Tibial nerve (tissue), 4 donors: Measurements from ENCODE around the gene IP6K3. TPM values are rescaled to one million over a fixed set of nuclear protein-coding genes. Genes with fewer than 3 reads are reported as not detected.
A peak's percentile ranks its signal among the peaks of the same experiment; 100 is the strongest.

Experiments
- DNase-seq, 2 donors: peaks; one replicate each; pipeline ENCODE4 v3.0.0-alpha.2; 2019; ENCODE audit warnings: low spot score in 2 of 2
- H3K27ac ChIP-seq, 4 donors: fragments of 200-600 bp; sonication (generic) in 3 of 4; one replicate each; pipeline ENCODE4 v1.5.1; 2017 to 2019; ENCODE audit warnings: mild to moderate bottlenecking in 1 of 4
- H3K27me3 ChIP-seq, 2 donors: fragments of 200-600 bp; sonication (generic) in 1 of 2; one replicate each; pipeline versions ENCODE4 v1.5.1 to v1.6.0; 2017 to 2019
- H3K36me3 ChIP-seq, 3 donors: fragments of 200-600 bp; sonication (generic); one replicate each; pipeline ENCODE4 v1.5.1; 2018 to 2019
- H3K4me1 ChIP-seq, 4 donors: fragments of 200-600 bp; sonication (generic) in 3 of 4; one replicate each; pipeline ENCODE4 v1.5.1; 2017 to 2019
- H3K4me3 ChIP-seq, 4 donors: fragments of 200-600 bp; sonication (generic) in 3 of 4; one replicate each; pipeline ENCODE4 v1.5.1; 2017 to 2019; ENCODE audit warnings: mild to moderate bottlenecking in 1 of 4, moderate library complexity in 1 of 4
- H3K9me3 ChIP-seq, 4 donors: fragments of 200-600 bp; sonication (generic) in 3 of 4; one replicate each; pipeline ENCODE4 v1.5.1; 2017 to 2019
- EP300 ChIP-seq, 2 donors: sonication (generic); formaldehyde crosslinking; IDR thresholded peaks; one replicate each; pipeline ENCODE4 v1.6.1; 2017; ENCODE audit warnings: antibody characterized with exemption in 2 of 2, mild to moderate bottlenecking in 1 of 2
- POLR2A ChIP-seq, 2 donors: fragments of 450-650 bp; IDR thresholded peaks; one replicate each; pipeline ENCODE4 v1.6.1; 2017; ENCODE audit warnings: antibody characterized with exemption in 2 of 2, mild to moderate bottlenecking in 2 of 2, moderate library complexity in 2 of 2
- WGBS, 2 donors: methylation state at CpG; one replicate each; pipeline ENCODE4 v1.1.5; 2018; 5-methylcytosine and 5-hydroxymethylcytosine counted together
- total RNA-seq, 4 donors: library from RNA; depleted of rRNA; stranded (reverse); fragments of >200 nt; gene quantifications; one replicate each; pipeline ENCODE4 v1.1.0, GENCODE V29; 2016
- TF ChIP-seq, protein P1 (sequence below), 5 experiments: fragments of 200-600 bp in 3 of 5; fragments of 450-650 bp in 2 of 5; sonication (generic) in 3 of 5; IDR thresholded peaks; one replicate each; pipeline ENCODE4 v1.5.1; 2016 to 2019; ENCODE audit warnings: antibody characterized with exemption in 5 of 5, mild to moderate bottlenecking in 3 of 5, moderate library complexity in 2 of 5

IP6K3 gene
- total RNA-seq, 4 donors from 2014 or later, result 0.39 to 3.0 (median 1.7) TPM

DNA sequence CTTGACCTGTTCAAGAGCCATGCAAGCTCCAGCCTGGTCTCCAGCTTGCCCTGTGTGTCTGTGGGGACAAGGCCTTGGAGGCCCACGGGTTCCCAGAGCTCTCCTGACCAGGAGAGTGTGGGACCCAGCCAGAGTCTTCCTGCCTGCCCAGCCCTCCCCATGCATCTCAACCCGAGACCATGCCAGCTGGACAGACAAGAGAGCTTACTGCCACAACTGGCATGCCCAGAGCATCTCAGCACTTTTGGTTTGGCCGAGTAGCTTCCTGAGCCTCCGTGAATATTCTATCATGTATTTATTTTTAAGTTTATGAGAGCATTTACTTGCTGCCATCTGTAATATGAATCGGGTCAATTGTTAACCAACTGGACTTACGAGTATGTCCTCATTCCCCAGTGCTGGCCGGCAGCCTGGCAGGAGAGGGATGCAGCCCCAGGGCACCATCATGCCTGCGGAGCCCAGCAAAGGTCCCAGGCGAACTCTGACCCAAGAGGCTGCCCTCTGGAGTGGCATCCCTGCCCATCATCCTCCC lies 14.9 kb downstream of the IP6K3 start:
- Histone ChIP-seq H3K4me1 (no peaks in the 10 kb centered on the region), H3K27ac (no peak overlapping the region), H3K27me3 (no peaks in the 10 kb centered on the region), H3K36me3 (no peaks in the 10 kb centered on the region), H3K9me3 (no peaks in the 10 kb centered on the region), H3K4me3 (no peak overlapping the region)
- no peak for TF ChIP-seq EP300 (IDR thresholded peaks at IDR 0.05)
- TF ChIP-seq, protein P1, sequence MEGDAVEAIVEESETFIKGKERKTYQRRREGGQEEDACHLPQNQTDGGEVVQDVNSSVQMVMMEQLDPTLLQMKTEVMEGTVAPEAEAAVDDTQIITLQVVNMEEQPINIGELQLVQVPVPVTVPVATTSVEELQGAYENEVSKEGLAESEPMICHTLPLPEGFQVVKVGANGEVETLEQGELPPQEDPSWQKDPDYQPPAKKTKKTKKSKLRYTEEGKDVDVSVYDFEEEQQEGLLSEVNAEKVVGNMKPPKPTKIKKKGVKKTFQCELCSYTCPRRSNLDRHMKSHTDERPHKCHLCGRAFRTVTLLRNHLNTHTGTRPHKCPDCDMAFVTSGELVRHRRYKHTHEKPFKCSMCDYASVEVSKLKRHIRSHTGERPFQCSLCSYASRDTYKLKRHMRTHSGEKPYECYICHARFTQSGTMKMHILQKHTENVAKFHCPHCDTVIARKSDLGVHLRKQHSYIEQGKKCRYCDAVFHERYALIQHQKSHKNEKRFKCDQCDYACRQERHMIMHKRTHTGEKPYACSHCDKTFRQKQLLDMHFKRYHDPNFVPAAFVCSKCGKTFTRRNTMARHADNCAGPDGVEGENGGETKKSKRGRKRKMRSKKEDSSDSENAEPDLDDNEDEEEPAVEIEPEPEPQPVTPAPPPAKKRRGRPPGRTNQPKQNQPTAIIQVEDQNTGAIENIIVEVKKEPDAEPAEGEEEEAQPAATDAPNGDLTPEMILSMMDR (IDR thresholded peaks at IDR 0.05), result no peak
- TF ChIP-seq POLR2A (IDR thresholded peaks at IDR 0.05), result no peak
- WGBS, 2 donors, result 73 to 77% methylated on average over 7 to 9 of the region's 9 CpGs
- no peak for DNase-seq

DNA sequence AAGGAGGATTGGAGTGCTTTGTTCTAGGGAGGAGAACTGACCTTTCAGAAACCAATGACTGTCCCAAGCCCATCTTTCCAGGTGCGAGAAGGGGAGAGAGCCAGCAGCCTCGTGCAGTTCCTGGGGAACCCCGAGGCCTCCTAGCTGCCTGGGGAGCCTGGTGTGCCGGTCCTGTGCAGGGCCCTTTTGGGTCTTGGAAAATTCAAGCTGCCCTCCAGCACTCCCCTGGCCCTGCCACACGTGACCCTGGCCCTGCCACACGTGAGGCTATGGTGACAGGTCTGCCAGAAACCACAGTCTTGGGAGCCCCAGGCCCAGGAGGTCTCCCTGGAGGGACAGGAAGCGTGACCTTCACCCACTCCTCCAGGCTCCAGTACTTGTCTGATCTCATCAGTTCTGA lies 15.7 kb downstream of the IP6K3 start:
- Histone ChIP-seq H3K36me3 (no peaks in the 10 kb centered on the region), H3K9me3 (no peaks in the 10 kb centered on the region), H3K27me3 (no peaks in the 10 kb centered on the region), H3K4me3 (no peak overlapping the region), H3K4me1 (no peaks in the 10 kb centered on the region), H3K27ac (no peak overlapping the region)
- 69 to 72% methylated on average over 7 of the region's 7 CpGs for WGBS, 2 donors
- DNase-seq, result no peak
- TF ChIP-seq EP300 (IDR thresholded peaks at IDR 0.05), result no peak
- TF ChIP-seq POLR2A (IDR thresholded peaks at IDR 0.05), result no peak
- TF ChIP-seq, protein P1 (IDR thresholded peaks at IDR 0.05), result no peak

DNA sequence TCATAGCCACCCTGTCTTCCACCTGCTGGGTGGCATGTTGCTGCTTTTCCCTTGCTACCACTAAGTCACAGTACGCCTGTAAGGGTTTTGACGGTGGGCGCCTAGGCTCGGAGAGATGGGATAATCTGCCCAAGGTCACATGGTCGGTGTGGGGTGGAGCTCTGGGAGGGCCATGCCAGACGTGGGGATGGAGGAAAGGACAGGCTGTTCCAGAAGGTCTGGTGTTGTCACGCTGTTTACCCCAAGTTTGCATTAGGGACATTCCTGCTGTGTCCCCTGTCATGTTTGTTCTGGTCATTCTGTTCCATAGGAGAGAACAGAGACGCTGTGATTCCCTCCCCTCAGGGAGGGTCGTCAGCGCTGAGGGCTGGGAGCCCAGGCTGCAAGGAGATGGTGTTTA lies 16.1 kb downstream of the IP6K3 start:
- DNase-seq, result no peak
- TF ChIP-seq, protein P1 (IDR thresholded peaks at IDR 0.05), result no peak
- TF ChIP-seq POLR2A (IDR thresholded peaks at IDR 0.05) (no peak), EP300 (IDR thresholded peaks at IDR 0.05) (peak in 1 of 2 donors; percentile 29)
- no peak overlapping the region for H3K4me3 ChIP-seq
- no peak overlapping the region for H3K27ac ChIP-seq
- H3K4me1 ChIP-seq, result no peaks in the 10 kb centered on the region
- no peaks in the 10 kb centered on the region for H3K36me3 ChIP-seq
- 72 to 80% methylated on average over 10 of the region's 10 CpGs for WGBS, 2 donors
- no peaks in the 10 kb centered on the region for H3K9me3 ChIP-seq
- no peaks in the 10 kb centered on the region for H3K27me3 ChIP-seq

DNA sequence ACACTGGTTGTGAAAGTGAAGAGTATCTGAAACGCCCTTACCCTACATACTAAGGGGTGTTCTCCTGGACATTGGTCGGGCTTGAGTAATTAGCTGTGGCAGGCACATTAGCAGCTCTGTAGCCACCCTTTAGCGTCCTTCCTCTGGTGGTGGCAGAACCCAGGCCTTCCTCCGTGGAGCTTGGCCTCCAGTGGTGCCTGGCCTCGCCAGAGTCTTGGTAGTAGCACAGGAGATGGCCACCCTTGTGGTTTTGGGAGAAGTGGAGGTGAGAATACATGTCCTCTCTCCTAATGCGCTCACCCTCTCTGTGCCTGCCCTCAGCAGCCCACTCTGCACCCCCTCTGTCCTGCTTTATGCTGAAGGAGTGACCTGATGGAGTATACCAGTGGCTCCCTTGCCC lies 17.6 kb downstream of the IP6K3 start:
- 89 to 92% methylated on average over 6 of the region's 6 CpGs for WGBS, 2 donors
- TF ChIP-seq, protein P1 (IDR thresholded peaks at IDR 0.05), result no peak
- TF ChIP-seq POLR2A (IDR thresholded peaks at IDR 0.05) (no peak), EP300 (IDR thresholded peaks at IDR 0.05) (no peak)

DNA sequence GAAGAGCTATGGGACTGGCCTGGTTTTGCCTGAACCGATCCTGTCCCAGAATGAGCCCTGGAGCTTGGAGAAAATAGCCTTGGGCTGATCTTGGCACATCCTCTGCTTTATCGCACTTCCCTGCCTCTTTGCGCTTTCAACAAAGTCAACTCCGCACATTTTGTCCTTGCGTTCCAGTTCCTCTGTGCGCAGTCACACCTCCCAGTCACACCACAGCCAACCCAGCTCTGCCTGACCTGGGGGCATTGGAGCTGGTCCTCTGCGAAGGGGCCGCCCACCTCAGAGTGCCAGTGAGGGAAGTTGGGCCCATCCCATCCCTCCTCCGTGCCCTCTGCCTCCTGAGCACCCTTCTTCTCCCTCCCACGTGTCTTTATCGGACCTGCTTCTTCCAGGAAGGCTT lies 18.3 kb downstream of the IP6K3 start:
- H3K4me1 ChIP-seq, result no peaks in the 10 kb centered on the region
- H3K27ac ChIP-seq, result no peak overlapping the region
- WGBS, 2 donors, result 91 to 93% methylated on average over 11 of the region's 11 CpGs
- TF ChIP-seq POLR2A (IDR thresholded peaks at IDR 0.05), result no peak
- TF ChIP-seq, protein P1 (IDR thresholded peaks at IDR 0.05), result no peak
- DNase-seq, result no peak
- H3K9me3 ChIP-seq, result no peaks in the 10 kb centered on the region
- no peak overlapping the region for H3K4me3 ChIP-seq
- no peaks in the 10 kb centered on the region for H3K27me3 ChIP-seq
- H3K36me3 ChIP-seq, result no peaks in the 10 kb centered on the region

More for the DNA sequence above, 17.6 kb downstream of the IP6K3 start:
- Histone ChIP-seq H3K4me1 (no peaks in the 10 kb centered on the region), H3K27ac (no peak overlapping the region), H3K36me3 (no peaks in the 10 kb centered on the region), H3K9me3 (no peaks in the 10 kb centered on the region), H3K4me3 (no peak overlapping the region), H3K27me3 (no peaks in the 10 kb centered on the region)
- no peak for DNase-seq
